ENCODE measurements around the gene MAML2. TPM values are rescaled to one million over a fixed set of nuclear protein-coding genes. Genes with fewer than 3 reads are reported as not detected.
A peak's percentile ranks its signal among the peaks of the same experiment; 100 is the strongest.

The MAML2 gene
- total RNA-seq, 1 donor from 2014 or later, result 3.8 TPM

DNA sequence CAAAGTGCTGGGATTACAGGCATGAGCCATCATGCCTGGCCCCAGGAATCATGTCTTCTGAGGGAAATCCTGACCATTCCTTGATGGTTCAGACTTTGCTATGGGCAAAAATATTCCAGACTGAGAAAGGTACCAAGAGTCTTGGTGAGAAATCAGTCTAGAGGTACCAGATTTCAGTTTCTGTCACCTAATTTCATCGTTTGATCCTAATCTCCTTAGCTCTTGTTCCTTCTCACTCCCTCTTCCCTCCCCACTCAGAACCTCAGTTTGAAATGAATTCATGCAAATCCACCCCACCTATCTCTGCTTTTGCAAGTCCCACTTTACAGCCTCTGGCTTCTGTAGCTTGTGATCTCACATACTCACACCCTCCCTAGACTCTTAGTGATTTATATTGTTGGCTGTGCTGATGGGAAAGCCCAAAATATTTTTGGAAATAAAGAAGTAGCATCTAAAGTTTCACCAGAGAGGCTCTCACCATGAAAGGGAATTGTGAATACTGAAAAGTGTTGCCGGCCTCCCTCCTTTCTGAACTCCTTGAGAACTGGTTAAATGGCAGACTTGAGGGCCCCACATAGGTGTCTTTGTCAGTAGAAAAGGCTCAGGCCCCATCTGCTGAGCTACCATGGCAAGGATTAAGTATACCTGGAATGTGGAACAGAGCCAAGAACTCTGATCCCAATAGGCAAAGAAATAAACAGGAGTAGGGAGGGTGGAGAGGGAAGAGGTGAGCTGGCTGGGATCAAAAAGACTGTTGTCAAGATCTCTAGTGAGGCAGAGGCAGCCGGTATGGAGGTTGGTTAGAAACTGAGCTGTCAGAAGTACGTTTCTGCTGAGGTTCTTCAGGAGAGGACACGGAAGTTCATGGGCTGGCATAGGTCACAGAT, 228.6 kb downstream of the MAML2 start:
- no peaks in the 10 kb centered on the region for H3K9me3 ChIP-seq (ENCODE audit: low read depth)
- no peaks in the 10 kb centered on the region for H3F3A ChIP-seq (ENCODE audit: low read depth)
- H4K20me1 ChIP-seq (ENCODE audit: low read depth), result no peaks in the 10 kb centered on the region
- Mint-ChIP-seq H3K4me3 (no peak overlapping the region), H3K9me3 (no peaks in the 10 kb centered on the region), H3K27ac (peak overlapping the region; percentile 80), H3K36me3 (peaks cover 1% of the 10 kb centered on the region), H3K27me3 (ENCODE audit: insufficient read depth, low read depth) (no peaks in the 10 kb centered on the region), H3K4me1 (peaks cover 51% of the 10 kb centered on the region)
- H3K4me2 ChIP-seq, result no peak overlapping the region
- H2AFZ ChIP-seq (replicated peaks), result no peak overlapping the region
- TF ChIP-seq EZH2phosphoT487 (IDR thresholded peaks at IDR 0.05) (no peak), EZH2 (IDR thresholded peaks at IDR 0.05) (no peak)
- TF ChIP-seq, protein P1, sequence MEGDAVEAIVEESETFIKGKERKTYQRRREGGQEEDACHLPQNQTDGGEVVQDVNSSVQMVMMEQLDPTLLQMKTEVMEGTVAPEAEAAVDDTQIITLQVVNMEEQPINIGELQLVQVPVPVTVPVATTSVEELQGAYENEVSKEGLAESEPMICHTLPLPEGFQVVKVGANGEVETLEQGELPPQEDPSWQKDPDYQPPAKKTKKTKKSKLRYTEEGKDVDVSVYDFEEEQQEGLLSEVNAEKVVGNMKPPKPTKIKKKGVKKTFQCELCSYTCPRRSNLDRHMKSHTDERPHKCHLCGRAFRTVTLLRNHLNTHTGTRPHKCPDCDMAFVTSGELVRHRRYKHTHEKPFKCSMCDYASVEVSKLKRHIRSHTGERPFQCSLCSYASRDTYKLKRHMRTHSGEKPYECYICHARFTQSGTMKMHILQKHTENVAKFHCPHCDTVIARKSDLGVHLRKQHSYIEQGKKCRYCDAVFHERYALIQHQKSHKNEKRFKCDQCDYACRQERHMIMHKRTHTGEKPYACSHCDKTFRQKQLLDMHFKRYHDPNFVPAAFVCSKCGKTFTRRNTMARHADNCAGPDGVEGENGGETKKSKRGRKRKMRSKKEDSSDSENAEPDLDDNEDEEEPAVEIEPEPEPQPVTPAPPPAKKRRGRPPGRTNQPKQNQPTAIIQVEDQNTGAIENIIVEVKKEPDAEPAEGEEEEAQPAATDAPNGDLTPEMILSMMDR (IDR thresholded peaks at IDR 0.05), result no peak
- no peak overlapping the region for H3K27ac ChIP-seq
- no peaks in the 10 kb centered on the region for H3K79me2 ChIP-seq (ENCODE audit: low read depth)
- H3K36me3 ChIP-seq, result no peaks in the 10 kb centered on the region
- H3K27me3 ChIP-seq, result no peaks in the 10 kb centered on the region
- peaks cover 32% of the 10 kb centered on the region for H3K4me1 ChIP-seq
- DNase-seq (ENCODE audit: low spot score), result no peak
- H3K9ac ChIP-seq, result no peak overlapping the region
- no peak overlapping the region for H3K4me3 ChIP-seq

DNA sequence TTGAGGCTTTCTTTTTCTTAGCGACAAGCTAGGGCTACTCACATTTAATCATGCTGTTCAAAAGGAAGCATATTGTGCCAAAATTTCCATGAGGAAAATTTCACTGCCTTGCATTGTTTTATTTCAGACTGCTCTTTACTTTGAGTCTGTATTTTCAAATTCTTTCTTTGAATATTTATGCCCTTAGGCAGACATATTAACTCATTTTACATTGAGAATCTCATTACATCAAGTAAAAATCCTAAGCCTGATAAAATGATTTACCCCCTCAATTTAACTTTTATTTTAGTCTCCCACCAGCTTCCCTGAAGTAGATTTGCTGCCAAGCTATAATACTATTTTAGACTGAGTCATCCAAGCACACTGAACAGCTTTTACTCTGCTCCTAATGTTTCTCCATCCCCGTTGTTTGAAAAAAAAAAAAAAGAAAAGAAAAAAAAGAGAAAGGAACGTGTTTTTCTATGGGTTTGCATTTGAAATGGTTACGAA, 229.8 kb downstream of the MAML2 start:
- Histone ChIP-seq H3K4me2 (no peak overlapping the region), H3K9me3 (ENCODE audit: low read depth) (no peaks in the 10 kb centered on the region), H3F3A (ENCODE audit: low read depth) (no peaks in the 10 kb centered on the region), H3K4me1 (peaks cover 32% of the 10 kb centered on the region), H3K9ac (no peak overlapping the region), H3K27me3 (no peaks in the 10 kb centered on the region), H2AFZ (replicated peaks) (no peak overlapping the region), H3K27ac (no peak overlapping the region), H3K36me3 (no peaks in the 10 kb centered on the region), H3K79me2 (ENCODE audit: low read depth) (no peaks in the 10 kb centered on the region), H4K20me1 (ENCODE audit: low read depth) (no peaks in the 10 kb centered on the region), H3K4me3 (no peak overlapping the region)
- H3K27me3 Mint-ChIP-seq (ENCODE audit: insufficient read depth, low read depth), result no peaks in the 10 kb centered on the region
- no peak for DNase-seq (ENCODE audit: low spot score)
- TF ChIP-seq, protein P1 (IDR thresholded peaks at IDR 0.05), result no peak
- TF ChIP-seq EZH2phosphoT487 (IDR thresholded peaks at IDR 0.05) (no peak), EZH2 (IDR thresholded peaks at IDR 0.05) (no peak)
- peaks cover 1% of the 10 kb centered on the region for H3K36me3 Mint-ChIP-seq
- peak overlapping the region; percentile 10 for H3K27ac Mint-ChIP-seq
- H3K9me3 Mint-ChIP-seq, result no peaks in the 10 kb centered on the region
- no peak overlapping the region for H3K4me3 Mint-ChIP-seq
- peaks cover 51% of the 10 kb centered on the region for H3K4me1 Mint-ChIP-seq

DNA sequence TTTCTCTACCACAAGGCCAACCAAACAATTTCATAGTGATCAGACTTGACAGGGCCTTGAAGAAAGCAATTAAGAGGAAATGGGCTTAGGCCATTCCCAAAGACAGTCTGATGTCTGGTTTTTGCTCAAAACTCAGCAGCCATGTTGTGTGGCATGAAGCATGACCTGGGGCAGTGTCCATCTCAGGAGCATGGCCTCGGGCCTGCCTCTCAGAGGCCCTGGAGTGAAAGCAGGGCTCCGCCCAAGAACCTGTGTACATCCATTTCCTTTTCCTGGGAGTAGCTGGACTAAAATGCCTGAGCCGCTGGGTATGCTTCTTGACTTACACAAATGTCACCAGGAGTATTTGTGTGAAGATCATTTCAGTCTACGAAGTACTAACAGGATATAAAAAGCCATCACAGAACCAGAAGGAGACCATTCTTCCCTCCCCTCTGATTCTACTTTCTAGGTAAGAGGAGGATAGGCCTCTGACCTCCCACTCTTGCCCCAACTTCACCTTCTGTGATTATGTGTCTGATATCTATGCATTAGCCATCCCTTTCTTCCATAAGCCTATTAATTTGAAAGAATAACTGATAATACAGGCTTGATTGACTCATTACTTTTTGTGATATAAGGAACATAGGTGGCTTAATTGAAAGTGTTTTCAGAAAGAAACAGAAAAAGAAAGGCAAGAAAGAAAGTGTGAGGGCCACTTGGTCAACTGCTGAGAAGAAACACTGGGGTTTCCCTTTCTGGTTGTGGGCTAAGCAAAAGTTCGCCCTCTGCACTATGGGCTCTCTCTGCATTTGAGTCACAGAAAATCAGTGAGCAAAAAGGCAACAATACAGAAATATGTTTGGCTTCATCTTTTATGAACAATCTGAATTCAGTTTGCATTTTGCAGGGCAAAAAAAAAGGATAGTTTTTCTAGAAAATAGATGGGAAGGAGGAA, 230.5 kb downstream of the MAML2 start:
- Histone ChIP-seq H3K9me3 (ENCODE audit: low read depth) (no peaks in the 10 kb centered on the region), H4K20me1 (ENCODE audit: low read depth) (no peaks in the 10 kb centered on the region), H3K4me2 (no peak overlapping the region), H3K4me3 (no peak overlapping the region), H3F3A (ENCODE audit: low read depth) (no peaks in the 10 kb centered on the region), H3K27ac (no peak overlapping the region), H3K79me2 (ENCODE audit: low read depth) (no peaks in the 10 kb centered on the region), H3K36me3 (no peaks in the 10 kb centered on the region), H3K27me3 (no peaks in the 10 kb centered on the region), H3K4me1 (peaks cover 32% of the 10 kb centered on the region), H2AFZ (replicated peaks) (no peak overlapping the region), H3K9ac (no peak overlapping the region)
- Mint-ChIP-seq H3K4me3 (no peak overlapping the region), H3K9me3 (no peaks in the 10 kb centered on the region), H3K4me1 (peaks cover 55% of the 10 kb centered on the region), H3K27me3 (ENCODE audit: insufficient read depth, low read depth) (no peaks in the 10 kb centered on the region), H3K36me3 (no peaks in the 10 kb centered on the region), H3K27ac (peak overlapping the region; percentile 17)
- TF ChIP-seq EZH2phosphoT487 (IDR thresholded peaks at IDR 0.05) (no peak), EZH2 (IDR thresholded peaks at IDR 0.05) (no peak)
- TF ChIP-seq, protein P1 (IDR thresholded peaks at IDR 0.05), result no peak
- no peak for DNase-seq (ENCODE audit: low spot score)

Measured in neural progenitor cell (in vitro differentiated cells).